GM13977 (cell line): ENCODE measurements around the gene WDR6.

Source experiments
- DNase-seq: peaks from one replicate; pipeline ENCODE4 v3.0.0; 2012; ENCODE audit warnings: low spot score
- CTCF ChIP-seq: IDR thresholded peaks from 2 replicates; pipeline ENCODE4 v1.5.1; 2012; ENCODE audit warnings: mild to moderate bottlenecking, control low read depth; ENCODE audit not compliant: insufficient read depth; ENCODE audit errors: extremely low read depth, missing control alignments
- in situ Hi-C: fragments of 300-500 bp; cut with MboI; formaldehyde crosslinking; loops from one replicate; pipeline ENCODE4 v1.12.0; 2022; ENCODE audit warnings: low sequenced_read_pairs, low pct_unique_long_range_greater_than_20kb, mixed read lengths, inconsistent platforms; ENCODE audit not compliant: unreplicated experiment

The WDR6 gene

GRCh38 chr3:49017971-49018706 is 10.9 kb downstream of the WDR6 start, which contains the start of gene DALRD3:
DALRD3 (minus strand) TSS chr3:49018580; CDS start chr3:49018564, 16 bp downstream.
- no peak for TF ChIP-seq CTCF
- peak; percentile 92 for DNase-seq
- in situ Hi-C loops, result no loop called here

GRCh38 chr3:49018707-49019006 is 11.5 kb downstream of the WDR6 start:
- in situ Hi-C loops, result no loop called here
- DNase-seq, result no peak
- TF ChIP-seq CTCF, result no peak

GRCh38 chr3:49019941-49020329 is 12.7 kb downstream of the WDR6 start:
- in situ Hi-C loops, result no loop called here
- no peak for DNase-seq
- no peak for TF ChIP-seq CTCF

- peak; percentile 14 for TF ChIP-seq CTCF
- peak; percentile 67 for DNase-seq
- in situ Hi-C loops, result no loop called here
These were observed 13.4 kb downstream of the WDR6 start for GRCh38 chr3:49020330-49021212.

- in situ Hi-C loops, result no loop called here
- DNase-seq, result peak; percentile 97
- no peak for TF ChIP-seq CTCF
These were observed 14.1 kb downstream of the WDR6 start for GRCh38 chr3:49021213-49021812.

- in situ Hi-C loops, result no loop called here
- DNase-seq, result peak; percentile 92
- peak; percentile 97 for TF ChIP-seq CTCF
These were observed 14.9 kb downstream of the WDR6 start, which contains the start of gene NDUFAF3 for GRCh38 chr3:49021813-49022687. NDUFAF3 (plus strand) TSS chr3:49022121; CDS start chr3:49022145, 24 bp downstream.
